Measurements from ENCODE around the gene ST6GALNAC6. TPM values are rescaled to one million over a fixed set of nuclear protein-coding genes. Genes with fewer than 3 reads are reported as not detected.
A peak's percentile ranks its signal among the peaks of the same experiment; 100 is the strongest.

Gene ST6GALNAC6
- total and polyA plus RNA-seq, 7 donors = 35.6 to 125 (median 109) TPM

GRCh38 chr9:127928676-127929624, 29.5 kb upstream of the ST6GALNAC6 start:
- DNase-seq = no peak
- H3K4me1 ChIP-seq = peaks cover 0 to 33% (median 31%) of the 10 kb centered on the region in 4 donors
- 52 to 76% methylated on average over 11 of the region's 11 CpGs for WGBS, 2 donors
- H3K9me3 ChIP-seq = no peaks in the 10 kb centered on the region
- no peak overlapping the region for H3K4me3 ChIP-seq
- H3K36me3 ChIP-seq = no peaks in the 10 kb centered on the region
- no peak for TF ChIP-seq POLR2AphosphoS5 (IDR thresholded peaks at IDR 0.05)
- no peak for TF ChIP-seq CTCF (IDR thresholded peaks at IDR 0.05)
- no peak for TF ChIP-seq EP300 (IDR thresholded peaks at IDR 0.05)
- TF ChIP-seq POLR2A (IDR thresholded peaks at IDR 0.05) = no peak
- no peak overlapping the region for H3K27ac ChIP-seq
- intact Hi-C loops (cut with DNase I) = loop anchor here (10.0 kb wide), 1 partner anchor 424 kb away; no protein-coding TSS in a partner anchor
- H3K27me3 ChIP-seq = peaks cover 22 to 69% (median 33%) of the 10 kb centered on the region in 3 donors

GRCh38 chr9:127927988-127928675, 28.7 kb upstream of the ST6GALNAC6 start:
- 8 to 25% methylated on average over 24 of the region's 24 CpGs for WGBS, 2 donors

GRCh38 chr9:127927201-127927987, 28.0 kb upstream of the ST6GALNAC6 start:
- no peak overlapping the region for H3K27ac ChIP-seq
- no peaks in the 10 kb centered on the region for H3K9me3 ChIP-seq
- TF ChIP-seq EP300 (IDR thresholded peaks at IDR 0.05) = no peak
- no peak for TF ChIP-seq POLR2A (IDR thresholded peaks at IDR 0.05)
- no peak for TF ChIP-seq POLR2AphosphoS5 (IDR thresholded peaks at IDR 0.05)
- TF ChIP-seq CTCF (IDR thresholded peaks at IDR 0.05) = no peak
- H3K4me1 ChIP-seq = peaks cover 0 to 33% (median 31%) of the 10 kb centered on the region in 4 donors
- H3K36me3 ChIP-seq = no peaks in the 10 kb centered on the region
- peaks cover 22 to 69% (median 33%) of the 10 kb centered on the region in 3 donors for H3K27me3 ChIP-seq
- H3K4me3 ChIP-seq = peak overlapping the region in 1 of 4 donors; percentile 5
- intact Hi-C loops (cut with DNase I) = loop anchor here (10.0 kb wide), 1 partner anchor 423 kb away; no protein-coding TSS in a partner anchor
- DNase-seq = no peak
- 1 to 3% methylated on average over 56 of the region's 56 CpGs for WGBS, 2 donors

More at GRCh38 chr9:127927988-127928675, 28.7 kb upstream of the ST6GALNAC6 start:
- intact Hi-C loops (cut with DNase I) = loop anchor here (10.0 kb wide), 1 partner anchor 423 kb away; no protein-coding TSS in a partner anchor
- no peaks in the 10 kb centered on the region for H3K36me3 ChIP-seq
- DNase-seq = no peak
- TF ChIP-seq EP300 (IDR thresholded peaks at IDR 0.05) = no peak
- TF ChIP-seq CTCF (IDR thresholded peaks at IDR 0.05) = no peak
- TF ChIP-seq POLR2A (IDR thresholded peaks at IDR 0.05) = no peak
- TF ChIP-seq POLR2AphosphoS5 (IDR thresholded peaks at IDR 0.05) = no peak
- no peak overlapping the region for H3K27ac ChIP-seq
- no peak overlapping the region for H3K4me3 ChIP-seq
- no peaks in the 10 kb centered on the region for H3K9me3 ChIP-seq
- H3K27me3 ChIP-seq = peaks cover 22 to 69% (median 33%) of the 10 kb centered on the region in 3 donors
- peaks cover 0 to 33% (median 31%) of the 10 kb centered on the region in 4 donors for H3K4me1 ChIP-seq

GRCh38 chr9:127926906-127927200, 27.4 kb upstream of the ST6GALNAC6 start:
- peaks cover 0 to 36% (median 34%) of the 10 kb centered on the region in 4 donors for H3K4me1 ChIP-seq
- peak overlapping the region in 1 of 4 donors; percentile 5 for H3K4me3 ChIP-seq
- no peaks in the 10 kb centered on the region for H3K36me3 ChIP-seq
- no peak for DNase-seq
- TF ChIP-seq POLR2A (IDR thresholded peaks at IDR 0.05) = no peak
- TF ChIP-seq EP300 (IDR thresholded peaks at IDR 0.05) = no peak
- no peak for TF ChIP-seq CTCF (IDR thresholded peaks at IDR 0.05)
- TF ChIP-seq POLR2AphosphoS5 (IDR thresholded peaks at IDR 0.05) = no peak
- H3K27ac ChIP-seq = no peak overlapping the region
- intact Hi-C loops (cut with DNase I) = loop anchor here (10.0 kb wide), 1 partner anchor 422 kb away; no protein-coding TSS in a partner anchor
- peaks cover 22 to 68% (median 33%) of the 10 kb centered on the region in 3 donors for H3K27me3 ChIP-seq
- H3K9me3 ChIP-seq = no peaks in the 10 kb centered on the region
- WGBS, 2 donors = 11 to 14% methylated on average over 19 of the region's 19 CpGs

All from sigmoid colon (tissue), 7 donors.